ENCODE results near the gene APEH. TPM values are rescaled to one million over a fixed set of nuclear protein-coding genes. Genes with fewer than 3 reads are reported as not detected.
A peak's percentile ranks its signal among the peaks of the same experiment; 100 is the strongest.

APEH gene
- total and polyA plus RNA-seq, 2 of the 13 experiments (the other 11 are each of a cell fraction or from before 2014, with no cell fraction given): 116 to 130 TPM

DNA sequence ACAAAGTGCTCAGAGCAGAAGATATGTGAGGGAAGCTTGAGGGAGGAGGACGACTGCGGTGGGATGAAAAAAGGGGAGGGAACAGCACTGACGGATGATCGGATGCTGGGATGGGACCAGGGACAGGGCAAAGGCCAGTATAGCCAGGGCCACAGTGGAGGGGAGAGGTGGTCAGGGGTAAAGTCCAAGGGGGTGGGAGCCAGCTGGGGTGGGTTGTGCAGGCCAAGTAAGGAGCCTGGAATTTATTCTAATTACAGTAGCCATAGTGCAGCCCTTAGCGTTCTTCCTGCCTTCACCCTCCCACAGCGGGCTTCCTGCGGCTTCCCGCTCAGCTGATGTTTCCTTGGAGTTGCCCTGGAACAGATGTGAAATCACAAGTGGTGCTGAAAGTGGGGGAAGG, 7.6 kb upstream of the APEH start (continued):
- TF ChIP-seq, protein P1, sequence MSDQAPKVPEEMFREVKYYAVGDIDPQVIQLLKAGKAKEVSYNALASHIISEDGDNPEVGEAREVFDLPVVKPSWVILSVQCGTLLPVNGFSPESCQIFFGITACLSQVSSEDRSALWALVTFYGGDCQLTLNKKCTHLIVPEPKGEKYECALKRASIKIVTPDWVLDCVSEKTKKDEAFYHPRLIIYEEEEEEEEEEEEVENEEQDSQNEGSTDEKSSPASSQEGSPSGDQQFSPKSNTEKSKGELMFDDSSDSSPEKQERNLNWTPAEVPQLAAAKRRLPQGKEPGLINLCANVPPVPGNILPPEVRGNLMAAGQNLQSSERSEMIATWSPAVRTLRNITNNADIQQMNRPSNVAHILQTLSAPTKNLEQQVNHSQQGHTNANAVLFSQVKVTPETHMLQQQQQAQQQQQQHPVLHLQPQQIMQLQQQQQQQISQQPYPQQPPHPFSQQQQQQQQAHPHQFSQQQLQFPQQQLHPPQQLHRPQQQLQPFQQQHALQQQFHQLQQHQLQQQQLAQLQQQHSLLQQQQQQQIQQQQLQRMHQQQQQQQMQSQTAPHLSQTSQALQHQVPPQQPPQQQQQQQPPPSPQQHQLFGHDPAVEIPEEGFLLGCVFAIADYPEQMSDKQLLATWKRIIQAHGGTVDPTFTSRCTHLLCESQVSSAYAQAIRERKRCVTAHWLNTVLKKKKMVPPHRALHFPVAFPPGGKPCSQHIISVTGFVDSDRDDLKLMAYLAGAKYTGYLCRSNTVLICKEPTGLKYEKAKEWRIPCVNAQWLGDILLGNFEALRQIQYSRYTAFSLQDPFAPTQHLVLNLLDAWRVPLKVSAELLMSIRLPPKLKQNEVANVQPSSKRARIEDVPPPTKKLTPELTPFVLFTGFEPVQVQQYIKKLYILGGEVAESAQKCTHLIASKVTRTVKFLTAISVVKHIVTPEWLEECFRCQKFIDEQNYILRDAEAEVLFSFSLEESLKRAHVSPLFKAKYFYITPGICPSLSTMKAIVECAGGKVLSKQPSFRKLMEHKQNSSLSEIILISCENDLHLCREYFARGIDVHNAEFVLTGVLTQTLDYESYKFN (CRISPR knock-in tag; conservative IDR thresholded peaks at IDR 0.05): peak; percentile 89
- TF ChIP-seq NPAS2 (CRISPR knock-in tag; IDR thresholded peaks at IDR 0.05; ENCODE audit: borderline replicate concordance) (no peak), PCBP1 (IDR thresholded peaks at IDR 0.05; ENCODE audit: borderline replicate concordance, low read depth, low read length) (no peak), ZNF253 (CRISPR knock-in tag; IDR thresholded peaks at IDR 0.05; ENCODE audit: borderline replicate concordance) (no peak), GFI1 (CRISPR knock-in tag; IDR thresholded peaks at IDR 0.05; ENCODE audit: borderline replicate concordance) (no peak), MAF1 (CRISPR knock-in tag; IDR thresholded peaks at IDR 0.05; ENCODE audit: borderline replicate concordance) (no peak), ZNF230 (CRISPR knock-in tag; IDR thresholded peaks at IDR 0.05) (no peak), THAP11 (CRISPR knock-in tag; IDR thresholded peaks at IDR 0.05) (no peak), NCOA1 (CRISPR knock-in tag; IDR thresholded peaks at IDR 0.05) (no peak), TARDBP (CRISPR knock-in tag; IDR thresholded peaks at IDR 0.05) (peak; percentile 56; the same call in 1 of the 2 replicates), ZNF138 (CRISPR knock-in tag; IDR thresholded peaks at IDR 0.05; ENCODE audit: low read depth) (no peak)
- TF ChIP-seq, protein P2, sequence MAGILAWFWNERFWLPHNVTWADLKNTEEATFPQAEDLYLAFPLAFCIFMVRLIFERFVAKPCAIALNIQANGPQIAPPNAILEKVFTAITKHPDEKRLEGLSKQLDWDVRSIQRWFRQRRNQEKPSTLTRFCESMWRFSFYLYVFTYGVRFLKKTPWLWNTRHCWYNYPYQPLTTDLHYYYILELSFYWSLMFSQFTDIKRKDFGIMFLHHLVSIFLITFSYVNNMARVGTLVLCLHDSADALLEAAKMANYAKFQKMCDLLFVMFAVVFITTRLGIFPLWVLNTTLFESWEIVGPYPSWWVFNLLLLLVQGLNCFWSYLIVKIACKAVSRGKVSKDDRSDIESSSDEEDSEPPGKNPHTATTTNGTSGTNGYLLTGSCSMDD (CRISPR knock-in tag; IDR thresholded peaks at IDR 0.05): no peak
- TF ChIP-seq, protein P3, sequence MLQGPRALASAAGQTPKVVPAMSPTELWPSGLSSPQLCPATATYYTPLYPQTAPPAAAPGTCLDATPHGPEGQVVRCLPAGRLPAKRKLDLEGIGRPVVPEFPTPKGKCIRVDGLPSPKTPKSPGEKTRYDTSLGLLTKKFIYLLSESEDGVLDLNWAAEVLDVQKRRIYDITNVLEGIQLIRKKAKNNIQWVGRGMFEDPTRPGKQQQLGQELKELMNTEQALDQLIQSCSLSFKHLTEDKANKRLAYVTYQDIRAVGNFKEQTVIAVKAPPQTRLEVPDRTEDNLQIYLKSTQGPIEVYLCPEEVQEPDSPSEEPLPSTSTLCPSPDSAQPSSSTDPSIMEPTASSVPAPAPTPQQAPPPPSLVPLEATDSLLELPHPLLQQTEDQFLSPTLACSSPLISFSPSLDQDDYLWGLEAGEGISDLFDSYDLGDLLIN (CRISPR knock-in tag; IDR thresholded peaks at IDR 0.05; ENCODE audit: borderline replicate concordance): no peak
- TF ChIP-seq, protein P4, sequence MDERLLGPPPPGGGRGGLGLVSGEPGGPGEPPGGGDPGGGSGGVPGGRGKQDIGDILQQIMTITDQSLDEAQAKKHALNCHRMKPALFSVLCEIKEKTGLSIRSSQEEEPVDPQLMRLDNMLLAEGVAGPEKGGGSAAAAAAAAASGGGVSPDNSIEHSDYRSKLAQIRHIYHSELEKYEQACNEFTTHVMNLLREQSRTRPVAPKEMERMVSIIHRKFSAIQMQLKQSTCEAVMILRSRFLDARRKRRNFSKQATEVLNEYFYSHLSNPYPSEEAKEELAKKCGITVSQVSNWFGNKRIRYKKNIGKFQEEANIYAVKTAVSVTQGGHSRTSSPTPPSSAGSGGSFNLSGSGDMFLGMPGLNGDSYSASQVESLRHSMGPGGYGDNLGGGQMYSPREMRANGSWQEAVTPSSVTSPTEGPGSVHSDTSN (CRISPR knock-in tag; IDR thresholded peaks at IDR 0.05): no peak
- TF ChIP-seq, protein P5, sequence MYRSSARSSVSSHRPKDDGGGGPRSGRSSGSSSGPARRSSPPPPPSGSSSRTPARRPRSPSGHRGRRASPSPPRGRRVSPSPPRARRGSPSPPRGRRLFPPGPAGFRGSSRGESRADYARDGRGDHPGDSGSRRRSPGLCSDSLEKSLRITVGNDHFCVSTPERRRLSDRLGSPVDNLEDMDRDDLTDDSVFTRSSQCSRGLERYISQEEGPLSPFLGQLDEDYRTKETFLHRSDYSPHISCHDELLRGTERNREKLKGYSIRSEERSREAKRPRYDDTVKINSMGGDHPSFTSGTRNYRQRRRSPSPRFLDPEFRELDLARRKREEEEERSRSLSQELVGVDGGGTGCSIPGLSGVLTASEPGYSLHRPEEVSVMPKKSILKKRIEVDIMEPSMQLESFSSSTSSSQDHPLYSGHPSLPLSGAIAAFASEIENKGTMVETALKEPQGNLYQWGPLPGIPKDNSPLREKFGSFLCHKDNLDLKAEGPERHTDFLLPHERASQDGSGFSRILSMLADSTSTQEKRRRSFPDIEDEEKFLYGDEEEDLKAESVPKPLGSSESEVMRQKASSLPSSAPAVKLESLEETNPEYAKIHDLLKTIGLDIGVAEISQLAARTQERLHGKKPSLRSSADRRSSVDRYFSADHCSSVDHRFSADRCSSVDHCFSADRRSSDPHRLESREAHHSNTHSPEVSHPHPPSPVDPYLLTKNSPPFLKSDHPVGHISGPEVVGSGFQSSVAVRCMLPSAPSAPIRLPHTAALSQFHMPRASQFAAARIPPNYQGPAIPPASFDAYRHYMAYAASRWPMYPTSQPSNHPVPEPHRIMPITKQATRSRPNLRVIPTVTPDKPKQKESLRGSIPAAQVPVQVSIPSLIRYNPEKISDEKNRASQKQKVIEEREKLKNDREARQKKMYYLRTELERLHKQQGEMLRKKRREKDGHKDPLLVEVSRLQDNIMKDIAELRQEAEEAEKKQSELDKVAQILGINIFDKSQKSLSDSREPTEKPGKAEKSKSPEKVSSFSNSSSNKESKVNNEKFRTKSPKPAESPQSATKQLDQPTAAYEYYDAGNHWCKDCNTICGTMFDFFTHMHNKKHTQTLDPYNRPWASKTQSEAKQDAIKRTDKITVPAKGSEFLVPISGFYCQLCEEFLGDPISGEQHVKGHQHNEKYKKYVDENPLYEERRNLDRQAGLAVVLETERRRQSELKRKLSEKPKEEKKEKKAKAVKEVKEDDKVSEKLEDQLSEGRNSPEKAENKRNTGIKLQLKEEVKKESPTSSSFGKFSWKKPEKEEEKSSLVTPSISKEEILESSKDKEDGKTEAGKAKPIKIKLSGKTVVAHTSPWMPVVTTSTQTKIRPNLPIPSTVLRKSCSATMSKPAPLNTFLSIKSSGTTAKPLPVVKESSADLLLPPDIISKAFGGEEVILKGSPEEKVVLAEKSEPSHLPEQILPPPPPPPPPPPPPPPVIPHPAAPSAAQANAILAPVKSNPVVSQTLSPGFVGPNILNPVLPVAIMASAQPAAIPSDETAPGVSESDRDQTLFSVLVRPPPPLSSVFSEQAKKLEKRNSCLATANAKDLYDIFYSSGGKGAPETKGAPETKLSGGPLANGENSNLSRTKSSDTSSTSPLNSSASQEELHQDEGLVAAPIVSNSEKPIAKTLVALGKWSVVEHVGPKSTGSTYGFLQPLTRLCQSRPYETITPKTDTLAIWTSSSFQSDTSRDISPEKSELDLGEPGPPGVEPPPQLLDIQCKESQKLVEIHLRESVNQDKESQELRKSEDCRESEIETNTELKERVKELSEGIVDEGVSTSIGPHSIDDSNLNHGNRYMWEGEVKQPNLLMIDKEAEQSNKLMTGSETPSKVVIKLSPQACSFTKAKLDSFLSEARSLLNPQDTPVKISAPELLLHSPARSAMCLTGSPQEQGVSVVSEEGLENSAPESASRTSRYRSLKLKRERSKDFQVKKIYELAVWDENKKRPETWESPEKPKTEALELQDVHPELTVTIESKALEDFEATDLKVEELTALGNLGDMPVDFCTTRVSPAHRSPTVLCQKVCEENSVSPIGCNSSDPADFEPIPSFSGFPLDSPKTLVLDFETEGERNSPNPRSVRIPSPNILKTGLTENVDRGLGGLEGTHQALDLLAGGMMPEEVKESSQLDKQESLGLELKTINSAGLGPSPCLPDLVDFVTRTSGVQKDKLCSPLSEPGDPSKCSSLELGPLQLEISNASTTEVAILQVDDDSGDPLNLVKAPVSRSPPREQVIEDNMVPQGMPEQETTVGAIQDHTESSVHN (CRISPR knock-in tag; IDR thresholded peaks at IDR 0.05): no peak
